HepG2 (cell line): ENCODE measurements around the gene GNAT2. TPM values are rescaled to one million over a fixed set of nuclear protein-coding genes. Genes with fewer than 3 reads are reported as not detected.
A peak's percentile ranks its signal among the peaks of the same experiment; 100 is the strongest.

Experiments used
- BHLHE40 ChIP-seq: IDR thresholded peaks from 2 replicates; pipeline ENCODE4 v1.6.1; 2011; ENCODE audit warnings: low read length, improper control_type of control experiment
- DR1 ChIP-seq: sonication (generic); formaldehyde crosslinking; IDR thresholded peaks from 2 replicates; pipeline ENCODE4 v1.8.0; 2021; ENCODE audit warnings: mild to moderate bottlenecking, missing genetic modification reagents, inconsistent platforms
- FOXA3 ChIP-seq: IDR thresholded peaks from 2 replicates; pipeline ENCODE4 v1.6.1; 2016; ENCODE audit warnings: missing genetic modification reagents, missing compliant biosample characterization
- MBD4 ChIP-seq: IDR thresholded peaks from 2 replicates; pipeline ENCODE4 v1.6.1; 2012; ENCODE audit warnings: low read length, inconsistent platforms, borderline replicate concordance
- ONECUT2 ChIP-seq: sonication (generic); formaldehyde crosslinking; IDR thresholded peaks from 2 replicates; pipeline ENCODE4 v1.4.0; 2020; ENCODE audit warnings: missing genetic modification reagents
- SOX13 ChIP-seq, 3 experiments: fragments of 450-650 bp in 1 of 3; sonication (generic) in 1 of 3; formaldehyde crosslinking in 1 of 3; IDR thresholded peaks in 2 of 3; conservative IDR thresholded peaks in 1 of 3; 2 replicates each; pipeline versions ENCODE4 v1.5.0 to v1.6.1; 2016 to 2020; ENCODE audit warnings: antibody characterized with exemption in 1 of 3, mild to moderate bottlenecking in 1 of 3, missing compliant biosample characterization in 1 of 3, missing genetic modification reagents in 1 of 3, moderate library complexity in 1 of 3
- SRSF9 ChIP-seq: fragments of 200-400 bp; formaldehyde crosslinking; IDR thresholded peaks from 2 replicates; pipeline ENCODE4 v1.6.1; 2018; ENCODE audit warnings: borderline replicate concordance, mild to moderate bottlenecking, low read depth, low read length; ENCODE audit not compliant: insufficient read depth, poor library complexity, severe bottlenecking
- STAT6 ChIP-seq: sonication (generic); formaldehyde crosslinking; IDR thresholded peaks from 2 replicates; pipeline ENCODE4 v1.4.0; 2020; ENCODE audit warnings: missing genetic modification reagents, mild to moderate bottlenecking, borderline replicate concordance
- ZBTB2 ChIP-seq: sonication (generic); formaldehyde crosslinking; IDR thresholded peaks from 2 replicates; pipeline ENCODE4 v1.8.0; 2022; ENCODE audit warnings: low read depth, missing genetic modification reagents
- ZBTB49 ChIP-seq: sonication (generic); formaldehyde crosslinking; IDR thresholded peaks from 2 replicates; pipeline ENCODE4 v1.4.0; 2020; ENCODE audit warnings: missing genetic modification reagents, borderline replicate concordance
- ZNF460 ChIP-seq: sonication (generic); formaldehyde crosslinking; IDR thresholded peaks from 2 replicates; pipeline ENCODE4 v1.5.1; 2020; ENCODE audit warnings: missing genetic modification reagents, mild to moderate bottlenecking, borderline replicate concordance
- polyA plus RNA-seq, 8 experiments: library from polyadenylated mRNA; depleted of rRNA in 3 of 8; stranded (reverse) in 7 of 8; unstranded in 1 of 8; fragments of >200 nt; fragmentation: Illumina TruSeq in 4 of 8; extraction: Trizol in 4 of 8; gene quantifications; 2 replicates each; pipeline versions ENCODE4 v1.2.1 to v1.2.3, GENCODE V29; 2011 to 2016; ENCODE audit warnings: low read depth in 4 of 8, missing spikeins in 1 of 8, mixed read lengths in 1 of 8; ENCODE audit not compliant: insufficient read depth in 1 of 8
- total RNA-seq, 5 experiments: library from RNA; depleted of rRNA; stranded (reverse); fragments of >200 nt; fragmentation: Illumina TruSeq; extraction: Trizol; gene quantifications; 2 replicates each; pipeline ENCODE4 v1.2.3, GENCODE V29; 2016; ENCODE audit warnings: low read depth in 1 of 5

GNAT2 gene
- total and polyA plus RNA-seq, 2 of the 13 experiments (the other 11 are each of a cell fraction or from before 2014, with no cell fraction given) = 0.08 to 0.20 TPM

GRCh38 chr1:109644670-109645069 lies 25.3 kb upstream of the GNAT2 start (continued):
- TF ChIP-seq DR1 (CRISPR knock-in tag) (no peak), BHLHE40 (peak; percentile 51; the same call in 1 of the 2 replicates), ZBTB2 (no peak), ZNF460 (CRISPR knock-in tag) (no peak), SOX13 (IDR thresholded peaks at IDR 0.05) (no peak), SOX13 (CRISPR knock-in tag; conservative IDR thresholded peaks at IDR 0.05 in 1 of 2, IDR thresholded peaks at IDR 0.05 in 1 of 2) (peak in 1 of 2 experiments; percentile 35; a peak in 1 of 4 replicates), SRSF9 (no peak), ZBTB49 (CRISPR knock-in tag) (no peak), STAT6 (CRISPR knock-in tag) (no peak), MBD4 (no peak), FOXA3 (CRISPR knock-in tag) (peak; percentile 22; the same call in 1 of the 2 replicates), ONECUT2 (CRISPR knock-in tag) (no peak)
